NCI-H446 treated with DMSO at 0.1 percent for 48 hours (cell line): ENCODE results near the gene IKZF1.

Experiments used
- DNase-seq: peaks from one replicate; lab custom pipeline; 2025; lab: John Stamatoyannopoulos, UW

Gene IKZF1

GRCh38 chr7:50376056-50376820 is 71.7 kb downstream of the IKZF1 start:
- no peak for DNase-seq

- no peak for DNase-seq
These were observed 72.8 kb downstream of the IKZF1 start for GRCh38 chr7:50377356-50377755.

- no peak for DNase-seq
These were observed 74.6 kb downstream of the IKZF1 start for GRCh38 chr7:50379082-50379481.

- DNase-seq: no peak
These were observed 75.0 kb downstream of the IKZF1 start for GRCh38 chr7:50379539-50379938.

GRCh38 chr7:50382455-50382854 is 77.9 kb downstream of the IKZF1 start:
- DNase-seq: no peak

GRCh38 chr7:50387351-50387750 is 82.8 kb downstream of the IKZF1 start:
- DNase-seq: no peak

- no peak for DNase-seq
These were observed 85.4 kb downstream of the IKZF1 start for GRCh38 chr7:50389961-50390360.

- no peak for DNase-seq
These were observed 86.9 kb downstream of the IKZF1 start for GRCh38 chr7:50391386-50391785.

- no peak for DNase-seq
These were observed 88.6 kb downstream of the IKZF1 start for GRCh38 chr7:50393076-50393475.

GRCh38 chr7:50393547-50394252 is 89.2 kb downstream of the IKZF1 start:
- no peak for DNase-seq

GRCh38 chr7:50394315-50394714 is 89.8 kb downstream of the IKZF1 start:
- DNase-seq: no peak

GRCh38 chr7:50396856-50397255 is 92.3 kb downstream of the IKZF1 start:
- no peak for DNase-seq

GRCh38 chr7:50397320-50397970 is 92.9 kb downstream of the IKZF1 start:
- DNase-seq: no peak

GRCh38 chr7:50397971-50398324 is 93.4 kb downstream of the IKZF1 start:
- DNase-seq: no peak

- no peak for DNase-seq
These were observed 94.7 kb downstream of the IKZF1 start for GRCh38 chr7:50399206-50399605.

- DNase-seq: no peak
These were observed 95.1 kb downstream of the IKZF1 start for GRCh38 chr7:50399635-50400034.

GRCh38 chr7:50400114-50400513 is 95.6 kb downstream of the IKZF1 start:
- DNase-seq: no peak

- no peak for DNase-seq
These were observed 99.9 kb downstream of the IKZF1 start for GRCh38 chr7:50404392-50404791.

GRCh38 chr7:50405221-50405620 is 100.7 kb downstream of the IKZF1 start:
- DNase-seq: no peak

GRCh38 chr7:50406935-50407334 is 102.4 kb downstream of the IKZF1 start:
- no peak for DNase-seq

- no peak for DNase-seq
These were observed 105.6 kb downstream of the IKZF1 start for GRCh38 chr7:50409856-50410745.

GRCh38 chr7:50411332-50411731 is 106.8 kb downstream of the IKZF1 start:
- DNase-seq: no peak
